ES-I3 (cell line): ENCODE data around the gene NDRG4.

Source experiments
- H3K36me3 ChIP-seq: 2 replicates; pipeline ENCODE4 v1.6.1; 2013; ENCODE audit warnings: mild to moderate bottlenecking, low read length, control low read depth, moderate library complexity; ENCODE audit not compliant: insufficient read depth
- H3K4me1 ChIP-seq: 2 replicates; pipeline ENCODE4 v1.6.1; 2013; ENCODE audit warnings: mild to moderate bottlenecking, control low read depth, low read length; ENCODE audit not compliant: insufficient read depth
- H3K9ac ChIP-seq: 2 replicates; pipeline ENCODE4 v1.6.1; 2013; ENCODE audit warnings: low read depth, mild to moderate bottlenecking, low read length, moderate library complexity
- H3K9me3 ChIP-seq: 2 replicates; pipeline ENCODE4 v1.6.1; 2013; ENCODE audit warnings: mild to moderate bottlenecking, low read length, moderate library complexity; ENCODE audit not compliant: control insufficient read depth, insufficient read depth

Gene NDRG4

GRCh38 chr16:58461640-58462039 is 38.3 kb upstream of the NDRG4 start:
- Histone ChIP-seq H3K36me3 (no peaks in the 10 kb centered on the region), H3K9me3 (no peaks in the 10 kb centered on the region), H3K4me1 (peaks cover 12% of the 10 kb centered on the region)

GRCh38 chr16:58462089-58462488 is 37.9 kb upstream of the NDRG4 start:
- no peak overlapping the region for H3K9ac ChIP-seq
- H3K9me3 ChIP-seq = no peaks in the 10 kb centered on the region
- H3K4me1 ChIP-seq = peaks cover 12% of the 10 kb centered on the region
- no peaks in the 10 kb centered on the region for H3K36me3 ChIP-seq

More at GRCh38 chr16:58461640-58462039, 38.3 kb upstream of the NDRG4 start:
- H3K9ac ChIP-seq = no peak overlapping the region

- H3K9ac ChIP-seq = peak overlapping the region; percentile 46; the same call in 1 of the 2 replicates
- H3K4me1 ChIP-seq = peaks cover 12% of the 10 kb centered on the region
- no peaks in the 10 kb centered on the region for H3K36me3 ChIP-seq
- no peaks in the 10 kb centered on the region for H3K9me3 ChIP-seq
These were observed 37.4 kb upstream of the NDRG4 start for GRCh38 chr16:58462499-58462996.

- H3K4me1 ChIP-seq = peaks cover 12% of the 10 kb centered on the region
- no peaks in the 10 kb centered on the region for H3K9me3 ChIP-seq
- no peaks in the 10 kb centered on the region for H3K36me3 ChIP-seq
- H3K9ac ChIP-seq = peak overlapping the region; percentile 67; the same call in 1 of the 2 replicates
These were observed 36.7 kb upstream of the NDRG4 start for GRCh38 chr16:58462997-58463941.

GRCh38 chr16:58464047-58464915 is 35.7 kb upstream of the NDRG4 start:
- H3K36me3 ChIP-seq = no peaks in the 10 kb centered on the region
- H3K9ac ChIP-seq = peak overlapping the region; percentile 67; the same call in 1 of the 2 replicates
- H3K4me1 ChIP-seq = peaks cover 9% of the 10 kb centered on the region
- no peaks in the 10 kb centered on the region for H3K9me3 ChIP-seq

GRCh38 chr16:58464916-58465731 is 34.8 kb upstream of the NDRG4 start:
- no peaks in the 10 kb centered on the region for H3K36me3 ChIP-seq
- peaks cover 9% of the 10 kb centered on the region for H3K4me1 ChIP-seq
- no peaks in the 10 kb centered on the region for H3K9me3 ChIP-seq
- peak overlapping the region; percentile 67; the same call in 1 of the 2 replicates for H3K9ac ChIP-seq

- H3K4me1 ChIP-seq = peaks cover 8% of the 10 kb centered on the region
- no peak overlapping the region; the same call in 1 of the 2 replicates for H3K9ac ChIP-seq
- no peaks in the 10 kb centered on the region for H3K36me3 ChIP-seq
- no peaks in the 10 kb centered on the region for H3K9me3 ChIP-seq
These were observed 34.1 kb upstream of the NDRG4 start for GRCh38 chr16:58465817-58466216.

GRCh38 chr16:58466396-58466795 is 33.5 kb upstream of the NDRG4 start:
- Histone ChIP-seq H3K36me3 (no peaks in the 10 kb centered on the region), H3K9ac (no peak overlapping the region), H3K9me3 (no peaks in the 10 kb centered on the region), H3K4me1 (peaks cover 5% of the 10 kb centered on the region)

- H3K9me3 ChIP-seq = no peaks in the 10 kb centered on the region
- peaks cover 5% of the 10 kb centered on the region for H3K4me1 ChIP-seq
- H3K36me3 ChIP-seq = no peaks in the 10 kb centered on the region
- H3K9ac ChIP-seq = no peak overlapping the region
These were observed 32.0 kb upstream of the NDRG4 start for GRCh38 chr16:58467905-58468304.

GRCh38 chr16:58471209-58471975 is 28.6 kb upstream of the NDRG4 start:
- Histone ChIP-seq H3K9me3 (no peaks in the 10 kb centered on the region), H3K9ac (no peak overlapping the region), H3K36me3 (no peaks in the 10 kb centered on the region), H3K4me1 (peaks cover 4% of the 10 kb centered on the region; the same call in 1 of the 2 replicates)

GRCh38 chr16:58472266-58472665 is 27.7 kb upstream of the NDRG4 start:
- Histone ChIP-seq H3K9ac (no peak overlapping the region), H3K4me1 (peaks cover 4% of the 10 kb centered on the region; the same call in 1 of the 2 replicates), H3K36me3 (no peaks in the 10 kb centered on the region), H3K9me3 (no peaks in the 10 kb centered on the region)

GRCh38 chr16:58472827-58473226 is 27.1 kb upstream of the NDRG4 start:
- Histone ChIP-seq H3K36me3 (no peaks in the 10 kb centered on the region), H3K9me3 (no peaks in the 10 kb centered on the region), H3K9ac (no peak overlapping the region), H3K4me1 (peaks cover 4% of the 10 kb centered on the region; the same call in 1 of the 2 replicates)

GRCh38 chr16:58474296-58474695 is 25.6 kb upstream of the NDRG4 start:
- no peaks in the 10 kb centered on the region for H3K36me3 ChIP-seq
- no peaks in the 10 kb centered on the region for H3K9me3 ChIP-seq
- peaks cover 4% of the 10 kb centered on the region; the same call in 1 of the 2 replicates for H3K4me1 ChIP-seq
- H3K9ac ChIP-seq = no peak overlapping the region
